ENCODE results near the gene OR10H5. TPM values are rescaled to one million over a fixed set of nuclear protein-coding genes. Genes with fewer than 3 reads are reported as not detected.
"Not testable (repeated sequence)": the region's sequence is repeated elsewhere in the genome, so short reads cannot be mapped to it uniquely, and the experiment has no call there.

OR10H5 gene
- total RNA-seq, 1 experiment from 2014 or later, result not detected

- Histone ChIP-seq H3K4me2 (peak overlapping the region; percentile 83), H3K79me2 (ENCODE audit: low read depth) (peaks cover 63% of the 10 kb centered on the region), H3K36me3 (ENCODE audit: low read depth) (peaks cover 42% of the 10 kb centered on the region), H3K9me3 (ENCODE audit: insufficient read depth, low read depth) (no peaks in the 10 kb centered on the region), H3K4me1 (replicated peaks; ENCODE audit: insufficient read depth) (peaks cover 52% of the 10 kb centered on the region), H2AFZ (no peak overlapping the region), H3F3A (ENCODE audit: insufficient read depth, low read depth) (peaks cover 77% of the 10 kb centered on the region), H3K27ac (peak overlapping the region; percentile 99), H3K27me3 (ENCODE audit: insufficient read depth, low read depth) (no peaks in the 10 kb centered on the region), H4K20me1 (ENCODE audit: insufficient read depth) (no peaks in the 10 kb centered on the region), H3K9me2 (ENCODE audit: insufficient read depth) (no peaks in the 10 kb centered on the region), H3K4me3 (peak overlapping the region; percentile 64)
- ChIA-PET POLR2A (ENCODE audit: unreplicated experiment) (interaction anchor here (1.5 kb wide), 1 partner anchor 8 kb away, joined by 17 read pairs; no protein-coding TSS in a partner anchor), CTCF (no interaction called here)
- peak; percentile 71 to 88 for DNase-seq
- no peak for TF ChIP-seq EZH2 (IDR thresholded peaks at IDR 0.05; ENCODE audit: low read depth)
- TF ChIP-seq, protein P1, sequence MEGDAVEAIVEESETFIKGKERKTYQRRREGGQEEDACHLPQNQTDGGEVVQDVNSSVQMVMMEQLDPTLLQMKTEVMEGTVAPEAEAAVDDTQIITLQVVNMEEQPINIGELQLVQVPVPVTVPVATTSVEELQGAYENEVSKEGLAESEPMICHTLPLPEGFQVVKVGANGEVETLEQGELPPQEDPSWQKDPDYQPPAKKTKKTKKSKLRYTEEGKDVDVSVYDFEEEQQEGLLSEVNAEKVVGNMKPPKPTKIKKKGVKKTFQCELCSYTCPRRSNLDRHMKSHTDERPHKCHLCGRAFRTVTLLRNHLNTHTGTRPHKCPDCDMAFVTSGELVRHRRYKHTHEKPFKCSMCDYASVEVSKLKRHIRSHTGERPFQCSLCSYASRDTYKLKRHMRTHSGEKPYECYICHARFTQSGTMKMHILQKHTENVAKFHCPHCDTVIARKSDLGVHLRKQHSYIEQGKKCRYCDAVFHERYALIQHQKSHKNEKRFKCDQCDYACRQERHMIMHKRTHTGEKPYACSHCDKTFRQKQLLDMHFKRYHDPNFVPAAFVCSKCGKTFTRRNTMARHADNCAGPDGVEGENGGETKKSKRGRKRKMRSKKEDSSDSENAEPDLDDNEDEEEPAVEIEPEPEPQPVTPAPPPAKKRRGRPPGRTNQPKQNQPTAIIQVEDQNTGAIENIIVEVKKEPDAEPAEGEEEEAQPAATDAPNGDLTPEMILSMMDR (conservative IDR thresholded peaks at IDR 0.05), result no peak
- intact Hi-C loops (cut with micrococcal nuclease; ENCODE audit: unreplicated experiment), result loop anchor here (2.0 to 5.0 kb wide), 2 partner anchors 157 to 189 kb away; partner anchors contain the start of genes CYP4F12 and CYP4F3
- no TSS peak for BruUV-seq (replicated peaks)
These were observed 41.8 kb downstream of the OR10H5 start for GRCh38 chr19:15829306-15829698.

DNA sequence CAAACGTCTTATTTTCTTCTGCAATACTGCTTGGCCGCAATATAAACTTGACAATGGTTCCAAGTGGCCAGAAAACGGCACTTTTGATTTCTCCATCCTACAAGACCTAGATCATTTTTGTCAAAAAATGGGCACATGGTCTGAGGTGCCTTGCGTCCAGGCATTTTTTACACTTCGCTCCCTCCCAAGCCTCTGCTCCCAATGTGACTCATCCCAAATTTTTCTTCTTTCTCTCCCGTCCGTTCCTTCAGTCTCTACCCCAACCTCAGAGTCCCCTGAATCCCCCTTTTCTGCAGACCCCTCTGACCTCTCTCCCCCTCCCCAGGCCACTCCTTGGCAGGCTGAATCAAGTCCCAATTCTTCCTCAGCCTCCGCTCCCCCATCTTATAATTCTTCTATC is 42.3 kb downstream of the OR10H5 start:
- peaks cover 47% of the 10 kb centered on the region for H3K36me3 ChIP-seq (ENCODE audit: low read depth)
- TF ChIP-seq EZH2 (IDR thresholded peaks at IDR 0.05; ENCODE audit: low read depth), result no peak
- TF ChIP-seq, protein P1 (conservative IDR thresholded peaks at IDR 0.05), result no peak
- H3K9me2 ChIP-seq (ENCODE audit: insufficient read depth), result no peaks in the 10 kb centered on the region
- intact Hi-C loops (cut with micrococcal nuclease; ENCODE audit: unreplicated experiment), result loop anchor here (2.0 to 10.0 kb wide), 3 partner anchors 105 to 189 kb away; partner anchors contain the start of genes CYP4F11, CYP4F12 and CYP4F3
- no peaks in the 10 kb centered on the region for H3K27me3 ChIP-seq (ENCODE audit: insufficient read depth, low read depth)
- H3K4me1 ChIP-seq (replicated peaks; ENCODE audit: insufficient read depth), result peaks cover 57% of the 10 kb centered on the region
- H3K4me2 ChIP-seq, result peak overlapping the region; percentile 83
- no peaks in the 10 kb centered on the region for H4K20me1 ChIP-seq (ENCODE audit: insufficient read depth)
- CTCF ChIA-PET, result no interaction called here
- H3K9me3 ChIP-seq (ENCODE audit: insufficient read depth, low read depth), result no peaks in the 10 kb centered on the region
- POLR2A ChIA-PET (ENCODE audit: unreplicated experiment), result interaction anchor here (0.6 kb wide), 1 partner anchor 247 kb away, joined by 4 read pairs; no protein-coding TSS in a partner anchor
- H3K27ac ChIP-seq, result peak overlapping the region; percentile 99
- BruUV-seq (replicated peaks), result no TSS peak
- peak overlapping the region; percentile 64 for H3K4me3 ChIP-seq
- DNase-seq, result no peak
- peaks cover 82% of the 10 kb centered on the region for H3F3A ChIP-seq (ENCODE audit: insufficient read depth, low read depth)
- no peak overlapping the region for H2AFZ ChIP-seq
- H3K79me2 ChIP-seq (ENCODE audit: low read depth), result peaks cover 67% of the 10 kb centered on the region

GRCh38 chr19:15831626-15832025 is 44.2 kb downstream of the OR10H5 start:
- Histone ChIP-seq H3K27me3 (ENCODE audit: insufficient read depth, low read depth) (no peaks in the 10 kb centered on the region), H3K4me3 (peak overlapping the region; percentile 64), H3K4me1 (replicated peaks; ENCODE audit: insufficient read depth) (peaks cover 67% of the 10 kb centered on the region), H3K9me3 (ENCODE audit: insufficient read depth, low read depth) (no peaks in the 10 kb centered on the region), H3K79me2 (ENCODE audit: low read depth) (peaks cover 72% of the 10 kb centered on the region), H3K4me2 (peak overlapping the region; percentile 83), H3F3A (ENCODE audit: insufficient read depth, low read depth) (peaks cover 98% of the 10 kb centered on the region), H3K36me3 (ENCODE audit: low read depth) (peaks cover 53% of the 10 kb centered on the region), H2AFZ (no peak overlapping the region), H4K20me1 (ENCODE audit: insufficient read depth) (no peaks in the 10 kb centered on the region), H3K27ac (peak overlapping the region; percentile 99), H3K9me2 (ENCODE audit: insufficient read depth) (no peaks in the 10 kb centered on the region)
- intact Hi-C loops (cut with micrococcal nuclease; ENCODE audit: unreplicated experiment), result loop anchor here (10.0 kb wide), 1 partner anchor 103 kb away; the partner anchor contains the start of gene CYP4F11
- TF ChIP-seq, protein P1 (conservative IDR thresholded peaks at IDR 0.05), result no peak
- TF ChIP-seq EZH2 (IDR thresholded peaks at IDR 0.05; ENCODE audit: low read depth), result no peak
- DNase-seq, result peak in 1 of 2 experiments; percentile 61
- CTCF ChIA-PET, result interaction anchor here (0.6 kb wide), 1 partner anchor 349 kb away, joined by 3 read pairs; no protein-coding TSS in a partner anchor
- POLR2A ChIA-PET (ENCODE audit: unreplicated experiment), result interaction anchor here (0.5 kb wide), 1 partner anchor 76 kb away, joined by 3 read pairs; no protein-coding TSS in a partner anchor
- BruUV-seq (replicated peaks), result no TSS peak

DNA sequence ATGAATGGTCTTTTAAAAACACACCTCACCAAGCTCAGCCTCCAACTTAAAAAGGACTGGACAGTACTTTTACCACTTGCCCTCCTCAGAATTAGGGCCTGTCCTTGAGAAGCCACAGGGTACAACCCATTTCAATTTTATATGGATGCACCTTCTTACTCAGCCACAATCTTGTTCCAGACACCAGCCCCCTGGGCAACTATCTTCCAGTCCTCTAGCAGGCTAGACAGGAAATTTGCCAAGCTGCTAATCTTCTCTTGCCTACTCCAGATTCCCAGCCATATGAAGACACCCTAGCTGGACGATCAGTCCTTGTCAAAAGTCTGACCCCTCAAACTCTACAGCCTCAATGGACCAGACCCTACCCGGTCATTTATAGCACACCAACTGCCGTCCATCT is 46.8 kb downstream of the OR10H5 start:
- H3K9me3 ChIP-seq (ENCODE audit: insufficient read depth, low read depth); BruUV-seq (replicated peaks); CTCF ChIA-PET; H3K9me2 ChIP-seq (ENCODE audit: insufficient read depth); H3K27me3 ChIP-seq (ENCODE audit: insufficient read depth, low read depth); H2AFZ ChIP-seq; H4K20me1 ChIP-seq (ENCODE audit: insufficient read depth); DNase-seq: not testable (repeated sequence)
- peaks cover 91% of the 10 kb centered on the region for H3F3A ChIP-seq (ENCODE audit: insufficient read depth, low read depth)
- H3K4me1 ChIP-seq (replicated peaks; ENCODE audit: insufficient read depth), result peaks cover 59% of the 10 kb centered on the region
- peak overlapping the region; percentile 64; the same call in 1 of the 2 replicates for H3K4me3 ChIP-seq
- intact Hi-C loops (cut with micrococcal nuclease; ENCODE audit: unreplicated experiment), result loop anchor here (10.0 kb wide), 1 partner anchor 101 kb away; the partner anchor contains the start of gene CYP4F11
- H3K79me2 ChIP-seq (ENCODE audit: low read depth), result peaks cover 60% of the 10 kb centered on the region
- peak overlapping the region; percentile 83 for H3K4me2 ChIP-seq
- POLR2A ChIA-PET (ENCODE audit: unreplicated experiment), result interaction anchor here (0.7 kb wide), 1 partner anchor 161 kb away, joined by 3 read pairs; the partner anchor contains the start of gene CYP4F12
- peaks cover 47% of the 10 kb centered on the region for H3K36me3 ChIP-seq (ENCODE audit: low read depth)
- H3K27ac ChIP-seq, result peak overlapping the region; percentile 99
